Smooth muscle cell (in vitro differentiated cells): ENCODE results near the gene FBXL5. TPM values are rescaled to one million over a fixed set of nuclear protein-coding genes. Genes with fewer than 3 reads are reported as not detected.

Source experiments
- DNase-seq: peaks from one replicate; lab custom pipeline; 2025; ENCODE audit not compliant: unreplicated experiment; lab: John Stamatoyannopoulos, UW
- H2AFZ ChIP-seq: fragments of 200-600 bp; sonication (generic); 2 replicates; pipeline ENCODE4 v1.6.0; 2016; ENCODE audit warnings: antibody characterized with exemption, low read depth, mild to moderate bottlenecking
- H3F3A ChIP-seq: fragments of 200-600 bp; sonication (generic); 2 replicates; pipeline ENCODE4 v1.6.0; 2017; ENCODE audit warnings: antibody characterized with exemption, low read depth
- H3K27ac ChIP-seq: fragments of 200-600 bp; sonication (generic); 2 replicates; pipeline ENCODE4 v1.5.1; 2016; ENCODE audit warnings: low read depth, mild to moderate bottlenecking
- H3K27me3 ChIP-seq: fragments of 200-600 bp; sonication (generic); 2 replicates; pipeline ENCODE4 v1.6.1; 2016; ENCODE audit warnings: low read depth, mild to moderate bottlenecking
- H3K36me3 ChIP-seq: fragments of 200-600 bp; sonication (generic); 2 replicates; pipeline ENCODE4 v1.5.1; 2016; ENCODE audit warnings: low read depth
- H3K4me1 ChIP-seq: fragments of 200-600 bp; sonication (generic); 2 replicates; pipeline ENCODE4 v1.5.1; 2016; ENCODE audit warnings: low read depth
- H3K4me2 ChIP-seq: fragments of 200-600 bp; sonication (generic); 2 replicates; pipeline ENCODE4 v1.6.0; 2016; ENCODE audit warnings: mild to moderate bottlenecking
- H3K4me3 ChIP-seq: fragments of 200-600 bp; sonication (generic); 2 replicates; pipeline ENCODE4 v1.5.1; 2016; ENCODE audit warnings: mild to moderate bottlenecking
- H3K79me2 ChIP-seq: fragments of 200-600 bp; sonication (generic); 2 replicates; pipeline ENCODE4 v1.6.0; 2016; ENCODE audit warnings: low read depth, mild to moderate bottlenecking
- H3K9ac ChIP-seq: fragments of 200-600 bp; sonication (generic); 2 replicates; pipeline ENCODE4 v1.6.0; 2016; ENCODE audit warnings: low read depth
- H3K9me3 ChIP-seq: fragments of 200-600 bp; sonication (generic); replicated peaks from 2 replicates; pipeline ENCODE4 v1.5.1; 2016; ENCODE audit warnings: low read depth
- H4K20me1 ChIP-seq: fragments of 200-600 bp; sonication (generic); 2 replicates; pipeline ENCODE4 v1.6.0; 2016; ENCODE audit warnings: low read depth
- CTCF ChIP-seq: fragments of 200-600 bp; sonication (generic); IDR thresholded peaks from 2 replicates; pipeline ENCODE4 v1.5.1; 2017; ENCODE audit warnings: borderline replicate concordance, mild to moderate bottlenecking, antibody characterized with exemption; ENCODE audit not compliant: insufficient read depth, poor library complexity, severe bottlenecking
- WGBS: methylation state at CpG from one replicate; pipeline ENCODE4 v1.1.7; 2016; ENCODE audit warnings: low lambda C conversion rate; 5-methylcytosine and 5-hydroxymethylcytosine counted together
- polyA plus RNA-seq: library from polyadenylated mRNA; unstranded; fragments of >200 nt; fragmentation: Nextera tagmentation; extraction: Ambion mirVana; gene quantifications from 2 replicates; pipeline ENCODE4 v1.2.1, GENCODE V29; 2016
- total RNA-seq: library from RNA; depleted of rRNA; stranded (reverse); fragments of >200 nt; gene quantifications from 2 replicates; pipeline ENCODE4 v1.2.3, GENCODE V29; 2014

FBXL5 gene
- total and polyA plus RNA-seq, 2 experiments from 2014 or later, result 47.0 to 94.6 TPM

DNA sequence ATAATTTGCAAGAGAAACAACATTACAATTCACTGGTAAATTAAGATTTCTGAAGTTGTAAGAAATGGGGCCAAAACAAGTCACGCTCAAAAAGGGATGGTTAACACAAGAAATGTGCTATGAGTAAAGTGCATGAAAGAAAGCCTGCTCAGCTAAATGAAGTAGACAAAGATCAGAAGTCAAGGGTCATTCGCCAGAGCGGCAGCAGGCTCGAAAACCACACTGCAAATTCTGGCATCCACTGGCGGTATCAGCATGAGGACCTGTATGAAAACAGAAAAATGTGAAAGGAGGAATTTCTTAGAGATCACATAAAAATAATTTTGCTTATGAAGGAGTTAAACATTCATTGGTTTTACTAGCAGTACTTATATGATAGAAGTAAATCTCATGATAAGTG is 49.6 kb downstream of the FBXL5 start:
- H3K79me2 ChIP-seq, result peaks cover 4% of the 10 kb centered on the region

GRCh38 chr4:15601862-15602261 is 53.3 kb downstream of the FBXL5 start:
- H3K36me3 ChIP-seq, result peaks cover 9% of the 10 kb centered on the region
- no peak overlapping the region for H3K9ac ChIP-seq
- H3K4me2 ChIP-seq, result no peak overlapping the region
- H3K27ac ChIP-seq, result no peak overlapping the region
- H3F3A ChIP-seq, result peaks cover 4% of the 10 kb centered on the region
- H4K20me1 ChIP-seq, result peaks cover 2% of the 10 kb centered on the region
- no peaks in the 10 kb centered on the region for H3K79me2 ChIP-seq
- no peaks in the 10 kb centered on the region for H3K27me3 ChIP-seq
- no peak overlapping the region for H2AFZ ChIP-seq
- H3K9me3 ChIP-seq, result no peaks in the 10 kb centered on the region
- WGBS, result 77% methylated on average over 2 of the region's 2 CpGs
- H3K4me3 ChIP-seq, result no peak overlapping the region
- no peaks in the 10 kb centered on the region for H3K4me1 ChIP-seq
- TF ChIP-seq CTCF, result no peak
- no peak for DNase-seq

More for the DNA sequence above, 49.6 kb downstream of the FBXL5 start:
- Histone ChIP-seq H4K20me1 (peaks cover 16% of the 10 kb centered on the region), H3F3A (no peaks in the 10 kb centered on the region), H3K27ac (no peak overlapping the region), H3K9ac (no peak overlapping the region), H3K4me2 (no peak overlapping the region), H2AFZ (no peak overlapping the region), H3K4me1 (no peaks in the 10 kb centered on the region), H3K9me3 (no peaks in the 10 kb centered on the region), H3K4me3 (no peak overlapping the region), H3K36me3 (peaks cover 9% of the 10 kb centered on the region), H3K27me3 (no peaks in the 10 kb centered on the region)
- WGBS, result 97% methylated on average over 5 of the region's 5 CpGs
- no peak for TF ChIP-seq CTCF
- no peak for DNase-seq

DNA sequence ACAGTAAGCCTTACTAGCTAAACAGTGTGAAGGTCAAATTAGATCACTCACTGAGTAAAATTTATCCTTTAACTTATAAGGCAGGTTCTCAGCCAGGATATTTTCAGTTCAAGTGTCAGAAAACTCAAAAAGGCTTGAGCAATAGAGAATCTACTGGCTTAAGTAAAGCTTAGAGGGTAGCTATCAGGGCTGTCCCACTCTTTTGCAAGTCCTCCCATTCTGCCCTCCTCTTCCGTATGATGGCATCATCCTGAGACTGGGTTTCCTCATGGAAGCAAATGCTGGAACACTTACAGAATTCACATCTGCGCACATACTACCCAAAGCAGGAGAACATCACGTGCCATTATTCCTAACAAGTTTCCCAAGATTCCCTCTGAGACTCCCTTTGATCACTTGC is 55.0 kb downstream of the FBXL5 start:
- Histone ChIP-seq H3K4me1 (no peaks in the 10 kb centered on the region), H3K4me2 (no peak overlapping the region)
- no peak for DNase-seq

More for the DNA sequence above, 55.0 kb downstream of the FBXL5 start:
- no peaks in the 10 kb centered on the region for H3K27me3 ChIP-seq
- H3K36me3 ChIP-seq, result peaks cover 9% of the 10 kb centered on the region
- H4K20me1 ChIP-seq, result no peaks in the 10 kb centered on the region
- no peak overlapping the region for H3K27ac ChIP-seq
- H3F3A ChIP-seq, result peaks cover 4% of the 10 kb centered on the region
- no peak overlapping the region for H3K9ac ChIP-seq
- no peak overlapping the region for H2AFZ ChIP-seq
- no peaks in the 10 kb centered on the region for H3K9me3 ChIP-seq
- 88% methylated on average over 3 of the region's 3 CpGs for WGBS
- no peaks in the 10 kb centered on the region for H3K79me2 ChIP-seq
- H3K4me3 ChIP-seq, result no peak overlapping the region
- TF ChIP-seq CTCF, result no peak
